Stomach (tissue), 4 donors: ENCODE measurements around the gene MLXIPL.

Source experiments
- CTCF ChIP-seq, 7 experiments: fragments of 450-650 bp in 4 of 7; fragments of 200-600 bp in 3 of 7; sonication (generic) in 3 of 7; IDR thresholded peaks; one replicate each; pipeline ENCODE4 v1.5.1; 2016 to 2019; ENCODE audit warnings: antibody characterized with exemption in 7 of 7, control low read depth in 2 of 7, mild to moderate bottlenecking in 1 of 7
- EP300 ChIP-seq: sonication (generic); formaldehyde crosslinking; IDR thresholded peaks from one replicate; pipeline ENCODE4 v1.6.1; 2017; ENCODE audit warnings: antibody characterized with exemption
- POLR2A ChIP-seq, 4 donors: fragments of 450-650 bp; IDR thresholded peaks; one replicate each; pipeline ENCODE4 v1.6.1; 2016; ENCODE audit warnings: antibody characterized with exemption in 4 of 4, control low read depth in 2 of 4, mild to moderate bottlenecking in 1 of 4, moderate library complexity in 1 of 4
- POLR2AphosphoS5 ChIP-seq, 3 donors: sonication (generic); formaldehyde crosslinking; IDR thresholded peaks; one replicate each; pipeline ENCODE4 v1.6.1; 2016; ENCODE audit warnings: antibody characterized with exemption in 3 of 3

GRCh38 chr7:73659983-73660382 is 35.7 kb upstream of the MLXIPL start:
- TF ChIP-seq EP300 (no peak), CTCF (IDR thresholded peaks at IDR 0.05) (no peak), POLR2AphosphoS5 (IDR thresholded peaks at IDR 0.05) (no peak), POLR2A (IDR thresholded peaks at IDR 0.05) (no peak)
